GM21423 (cell line): ENCODE data around the gene ARSI.

Experiments used
- ATAC-seq: cut with Tn5 transposase; IDR thresholded peaks from one replicate; pipeline ENCODE4 v1.9.1; 2021; ENCODE audit warnings: mild to moderate bottlenecking, moderate library complexity; ENCODE audit not compliant: unreplicated experiment

Gene ARSI

DNA sequence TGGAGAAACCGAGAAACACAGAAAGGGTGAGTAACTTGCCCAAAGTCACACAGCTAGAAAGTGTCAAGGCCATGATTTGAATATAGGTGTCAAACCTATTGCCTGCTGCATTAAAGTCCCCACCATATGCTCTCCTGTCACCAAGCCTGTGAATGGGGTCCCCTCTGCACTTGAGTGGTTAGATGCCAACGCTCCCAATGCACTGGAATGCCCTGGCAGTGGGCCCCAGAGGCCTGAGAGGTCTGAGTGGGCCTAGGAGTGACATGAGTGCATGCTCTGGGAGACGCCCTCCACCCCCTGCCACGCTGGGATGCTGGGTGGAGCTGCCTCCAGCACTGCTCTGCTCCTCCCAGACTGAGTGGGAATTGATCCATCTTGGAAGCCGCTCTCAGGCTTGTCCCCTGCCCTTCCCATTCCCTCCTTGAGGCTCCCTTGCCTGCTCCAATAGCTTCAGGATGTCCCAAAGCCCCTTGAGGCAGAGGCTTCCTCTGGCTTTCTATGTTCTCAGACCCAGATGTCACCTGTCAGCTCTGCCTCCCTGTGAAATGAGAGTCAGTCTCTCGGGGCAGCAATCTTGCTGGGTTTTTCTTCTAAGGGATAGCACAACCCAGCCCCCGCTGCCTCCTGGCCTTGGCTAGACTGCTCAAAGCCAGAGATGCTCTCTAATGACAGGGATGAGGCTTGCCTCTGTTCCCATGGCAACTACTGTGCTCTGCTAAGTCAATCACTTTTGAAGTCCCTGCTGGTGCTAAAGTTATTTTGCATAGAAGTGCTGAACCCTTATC, 6.6 kb upstream of the ARSI start:
- no peak for ATAC-seq

GRCh38 chr5:150307617-150308426, 5.1 kb upstream of the ARSI start:
- ATAC-seq, result no peak

GRCh38 chr5:150306775-150307174, 4.1 kb upstream of the ARSI start:
- no peak for ATAC-seq

GRCh38 chr5:150305557-150305956, 2.9 kb upstream of the ARSI start:
- no peak for ATAC-seq

DNA sequence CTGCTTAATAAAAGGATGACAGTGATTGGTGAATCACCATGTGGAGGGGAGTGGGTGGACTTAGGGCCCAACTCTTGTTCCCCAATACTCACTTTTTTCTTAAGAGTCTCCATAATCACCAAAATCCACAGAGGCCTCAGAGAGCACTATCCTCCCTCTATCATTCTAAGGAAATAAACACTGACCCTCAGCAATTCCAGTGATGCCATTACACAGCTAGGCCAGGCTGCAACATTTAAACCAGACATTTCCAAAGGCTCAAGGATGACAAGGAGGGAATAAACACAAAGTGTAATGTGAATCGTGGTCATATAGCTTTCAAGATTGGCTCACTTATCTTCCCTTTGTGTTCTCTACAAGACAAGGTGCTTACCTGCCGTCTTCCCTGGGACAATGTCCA, 2.4 kb upstream of the ARSI start:
- no peak for ATAC-seq

GRCh38 chr5:150304481-150305081, 1.9 kb upstream of the ARSI start:
- no peak for ATAC-seq

GRCh38 chr5:150303660-150304386, 1.1 kb upstream of the ARSI start:
- ATAC-seq, result no peak

- no peak for ATAC-seq
Measured at GRCh38 chr5:150303070-150303615, 438 bp upstream of the ARSI start.

GRCh38 chr5:150301901-150302300, 804 bp downstream of the ARSI start:
- ATAC-seq, result no peak

DNA sequence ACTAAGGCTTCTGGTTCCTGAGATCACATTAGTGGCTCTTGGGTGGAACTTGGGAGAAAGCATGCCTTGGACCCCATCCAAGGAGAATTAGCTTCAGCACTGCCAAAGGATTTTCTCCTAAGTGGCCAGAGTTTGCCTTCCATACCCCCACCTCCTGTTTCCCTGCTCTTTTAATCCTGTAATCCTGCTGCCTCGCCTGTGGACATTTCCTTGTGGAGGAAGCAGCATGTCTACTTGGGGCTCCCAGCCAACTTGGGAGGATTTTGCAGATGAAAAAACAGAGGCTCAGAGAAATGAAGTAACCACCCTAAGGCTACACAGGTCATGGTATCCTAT, 1.6 kb downstream of the ARSI start:
- no peak for ATAC-seq

DNA sequence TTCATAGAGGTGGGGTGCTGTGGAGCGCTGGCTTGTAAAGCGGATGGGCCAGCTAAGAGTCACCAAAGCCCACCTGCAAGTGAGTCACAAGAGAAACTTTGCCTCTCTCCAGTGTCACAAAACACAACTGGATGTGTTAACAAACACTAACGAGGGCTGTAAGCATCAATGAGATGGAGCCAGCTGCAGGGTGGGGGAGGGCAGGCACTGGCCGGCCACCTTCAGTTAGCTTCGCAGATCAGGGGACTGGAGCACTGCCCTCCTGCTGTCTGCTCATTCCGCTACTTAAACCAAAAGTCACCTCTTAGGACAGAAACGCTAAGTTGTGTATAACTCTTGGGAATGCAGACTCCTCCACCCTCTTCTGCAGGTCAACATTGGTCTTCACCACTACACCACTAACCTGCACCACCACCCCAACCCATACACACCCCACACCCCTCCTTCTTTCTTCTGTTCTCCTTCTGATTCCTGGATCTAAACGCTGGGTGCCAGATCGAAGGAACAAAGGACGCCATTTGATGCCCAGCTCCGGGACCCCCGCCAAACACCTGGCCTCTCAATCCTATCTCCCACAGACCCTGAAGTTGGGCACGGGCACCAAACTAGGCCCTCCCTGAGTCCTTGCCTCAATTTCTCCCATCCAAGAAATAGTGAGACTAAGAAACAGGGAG, 2.1 kb downstream of the ARSI start:
- ATAC-seq, result no peak

- ATAC-seq, result no peak
Measured at GRCh38 chr5:150299571-150300327, 3.0 kb downstream of the ARSI start.

DNA sequence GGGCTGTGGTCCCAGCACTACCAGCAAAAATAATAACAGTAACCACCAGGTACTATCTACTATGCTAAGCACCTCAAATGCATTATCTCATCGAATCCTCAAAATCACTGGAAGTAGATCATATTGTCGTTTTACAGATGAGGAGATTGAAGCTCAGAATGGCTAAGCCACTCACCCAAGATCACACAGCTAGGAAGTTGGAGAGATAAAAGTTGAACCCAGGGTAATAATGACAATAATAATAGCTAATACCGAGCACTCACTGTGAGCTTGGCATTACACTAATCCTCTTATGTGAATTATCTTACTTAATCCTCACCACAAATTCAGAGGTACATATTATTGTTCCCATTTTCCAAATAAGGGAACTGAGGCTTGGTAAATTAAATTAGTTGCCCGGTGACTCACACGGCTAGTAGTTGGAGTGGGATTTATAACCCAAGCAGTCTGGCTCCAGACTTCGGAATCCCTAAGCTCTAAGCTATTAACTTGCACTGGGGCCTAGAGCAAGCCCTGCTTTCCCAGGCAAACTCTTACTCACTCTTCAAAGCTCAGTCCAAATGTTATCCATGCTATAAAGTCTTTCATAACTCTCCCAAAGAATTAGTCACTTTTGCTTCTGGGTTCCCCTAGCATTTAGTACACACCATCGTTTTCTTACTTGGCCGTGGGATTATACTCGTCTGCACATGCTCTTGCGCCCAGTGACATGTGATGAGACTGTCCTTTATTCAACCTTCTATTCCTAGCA, 3.8 kb downstream of the ARSI start:
- ATAC-seq, result no peak

DNA sequence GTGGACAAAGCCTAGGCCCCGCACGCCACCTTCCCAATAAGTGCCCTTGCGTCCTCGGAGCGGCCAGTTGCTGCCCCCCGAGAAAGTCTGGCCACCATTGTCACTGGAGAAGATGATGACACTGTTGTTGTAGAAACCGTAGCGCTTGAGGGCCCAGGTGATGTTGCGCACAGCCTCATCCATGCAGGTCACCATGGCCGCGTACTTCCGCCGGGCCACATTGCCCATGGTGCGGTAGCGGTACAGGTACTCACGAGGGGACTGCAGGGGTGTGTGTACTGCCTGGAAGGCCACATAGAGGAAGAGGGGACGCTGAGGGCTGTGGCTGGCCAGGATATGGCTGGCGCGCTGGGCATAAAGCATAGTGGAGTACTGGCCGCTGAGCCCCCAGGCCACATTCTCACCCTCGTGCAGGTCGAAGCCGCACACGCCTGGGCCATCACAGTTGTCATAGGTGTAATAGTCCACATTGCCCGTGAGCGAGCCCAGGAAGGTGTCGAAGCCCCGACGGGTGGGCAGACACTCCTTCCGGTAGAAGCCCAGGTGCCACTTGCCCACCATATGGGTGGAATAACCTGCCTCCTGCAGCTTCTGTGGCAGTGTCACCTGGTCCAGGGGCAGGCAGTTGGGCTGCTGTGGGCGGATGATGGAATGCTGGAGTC, 4.6 kb downstream of the ARSI start:
- no peak for ATAC-seq

DNA sequence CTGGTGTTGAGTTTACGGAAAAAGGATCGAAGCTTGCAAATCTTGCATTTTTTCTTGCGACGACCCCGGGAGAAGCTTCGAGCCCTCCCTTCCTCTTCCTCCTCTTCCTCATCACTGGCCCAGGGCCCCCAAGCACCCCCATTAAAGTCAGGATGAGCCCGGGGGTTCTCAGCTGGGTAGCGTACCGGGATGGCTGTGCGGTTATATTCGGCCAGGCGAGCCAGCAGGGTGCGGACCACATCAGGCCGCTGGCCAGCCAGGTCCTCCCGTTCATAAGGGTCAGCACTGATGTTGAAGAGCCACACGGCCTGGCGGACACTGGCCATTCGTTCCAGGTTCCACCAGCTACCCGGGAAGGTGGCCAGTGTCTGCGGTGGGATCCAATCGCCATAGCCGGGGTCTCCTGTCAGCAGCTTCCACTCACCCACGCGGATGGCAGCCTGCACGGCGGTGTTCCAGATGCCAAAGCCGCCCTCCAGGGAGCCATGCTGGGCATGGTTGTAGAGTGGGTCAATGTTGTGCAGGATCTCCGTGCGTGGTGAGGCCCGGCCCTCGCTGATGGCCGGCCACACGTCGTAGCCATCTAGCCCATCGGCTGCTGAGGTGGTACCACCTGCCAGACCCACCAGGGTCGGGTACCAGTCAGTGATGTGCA, 5.3 kb downstream of the ARSI start:
- ATAC-seq, result no peak

DNA sequence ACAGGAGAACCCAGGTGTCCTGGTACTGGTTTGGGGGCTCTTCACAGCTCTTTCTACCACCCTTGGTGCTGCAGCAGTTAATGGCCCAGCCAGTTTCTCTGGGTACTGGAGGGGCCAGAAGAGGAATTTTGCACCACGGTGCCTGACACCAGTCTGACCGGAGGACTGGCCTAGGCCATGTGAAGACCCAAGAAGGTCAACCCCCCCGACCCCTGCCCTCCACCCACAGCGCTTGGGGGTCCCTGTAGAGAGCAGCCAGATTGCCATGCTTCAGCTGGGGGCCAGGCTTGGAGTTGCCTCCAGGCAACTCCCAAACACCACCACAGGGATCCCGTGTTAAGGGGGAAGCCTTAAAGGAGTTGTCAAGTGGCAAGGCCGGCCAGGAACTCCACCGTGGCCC, 6.2 kb downstream of the ARSI start:
- ATAC-seq, result no peak

DNA sequence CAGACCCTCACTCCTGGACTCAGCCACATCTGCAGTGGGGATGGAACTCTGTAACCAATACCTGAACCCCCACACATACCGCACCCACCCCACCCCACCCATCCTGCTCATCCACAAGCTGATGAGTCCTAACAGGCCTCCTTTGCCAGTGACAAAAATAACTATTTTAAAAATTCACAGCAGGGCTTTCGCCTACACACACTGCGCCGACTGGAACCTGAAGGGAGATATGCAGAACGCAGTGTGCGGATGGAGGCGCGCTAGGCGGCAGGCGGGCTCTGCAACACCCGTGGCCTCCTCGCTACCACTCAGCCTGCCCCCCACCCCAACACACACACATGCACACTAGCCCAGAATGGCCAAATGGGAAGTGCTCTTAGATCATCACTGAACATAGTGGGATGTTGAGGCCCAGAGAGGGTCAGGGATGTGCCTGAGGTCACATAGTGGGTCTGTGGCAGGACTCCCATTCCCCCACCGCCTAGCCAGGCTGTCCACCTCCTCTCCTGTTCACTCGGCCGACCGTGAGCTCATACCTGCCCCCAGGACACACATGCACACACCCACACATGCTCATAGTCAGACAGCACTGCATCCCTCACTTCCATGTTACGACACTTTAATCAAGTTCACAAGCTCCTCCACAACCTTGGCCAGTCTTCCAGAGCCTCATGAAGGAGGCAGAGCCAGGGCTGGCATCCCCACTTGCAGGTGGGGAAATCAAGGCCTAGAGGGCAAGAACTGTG, 6.8 kb downstream of the ARSI start:
- no peak for ATAC-seq
